ENCODE data around the gene KRTAP4-11. TPM values are rescaled to one million over a fixed set of nuclear protein-coding genes. Genes with fewer than 3 reads are reported as not detected.

The KRTAP4-11 gene
- total and polyA plus RNA-seq, 2 of the 4 experiments (the other 2 are of a cell fraction) = not detected

DNA sequence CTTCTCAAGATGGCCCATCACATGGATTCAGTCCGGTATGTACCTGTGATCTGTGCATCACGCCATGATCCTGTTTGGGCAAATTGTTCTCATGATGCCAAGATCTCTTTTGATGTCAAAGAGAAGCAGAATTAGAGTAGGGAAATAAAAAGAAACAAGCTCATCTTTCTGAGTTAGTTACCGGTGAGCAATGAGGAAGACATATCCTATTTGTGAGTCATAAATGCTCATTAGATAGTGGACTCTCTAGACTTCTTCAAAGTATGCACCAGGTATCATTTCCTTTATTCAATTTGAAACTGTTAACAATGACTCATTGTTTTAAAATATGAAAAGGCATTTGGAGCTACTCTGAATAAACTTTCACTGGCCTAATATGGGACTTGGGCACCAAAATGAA is 13.8 kb upstream of the KRTAP4-11 start:
- H2BK120ac ChIP-seq (ENCODE audit: low read depth, low read length) = peak overlapping the region; percentile 91
- intact Hi-C loops (cut with micrococcal nuclease) (no loop called here), dilution Hi-C loops (cut with HindIII; ENCODE audit: low sequenced_read_pairs, unreplicated experiment) (no loop called here), in situ Hi-C loops (cut with MboI; ENCODE audit: low sequenced_read_pairs) (no loop called here)
- DNase-seq (peak; percentile 67), ATAC-seq (ENCODE audit: low read depth) (peak; percentile 65; the same call in 1 of the 2 replicates)
- no peak overlapping the region for H3K4me3 ChIP-seq (ENCODE audit: insufficient read depth, low read depth, low read length)
- no peaks in the 10 kb centered on the region for H3K79me1 ChIP-seq (ENCODE audit: low read depth in 1 of 2, low read length in 2 of 2)
- H2BK20ac ChIP-seq (ENCODE audit: low read depth, low read length) = peak overlapping the region; percentile 92
- CTCF ChIA-PET = interaction anchor here (1.0 kb wide), 1 partner anchor 198 kb away, joined by 3 read pairs; no protein-coding TSS in a partner anchor
- H3K27ac ChIP-seq (ENCODE audit: insufficient read depth, low read length) = peak overlapping the region; percentile 16; the same call in 1 of the 2 replicates
- peak overlapping the region; percentile 85 for H2AK5ac ChIP-seq (ENCODE audit: low read depth, low read length)
- H3K9ac ChIP-seq (ENCODE audit: low read depth, low read length) = no peak overlapping the region
- H4K5ac ChIP-seq (ENCODE audit: low read depth, low read length) = peak overlapping the region; percentile 95; the same call in 1 of the 2 replicates
- H3K23ac ChIP-seq (ENCODE audit: low read depth, low read length) = no peak overlapping the region
- BruUV-seq (replicated peaks) = no TSS peak
- H3K18ac ChIP-seq (ENCODE audit: low read depth, low read length) = peak overlapping the region; percentile 98; the same call in 1 of the 2 replicates
- H3K9me1 ChIP-seq (ENCODE audit: insufficient read depth, low read length) = no peaks in the 10 kb centered on the region
- H2AFZ ChIP-seq (replicated peaks; ENCODE audit: low read length, poor library complexity) = no peak overlapping the region
- no peaks in the 10 kb centered on the region for H3K36me3 ChIP-seq (ENCODE audit: control insufficient read depth, insufficient read depth, low read length)
- H3K27me3 ChIP-seq (ENCODE audit: control insufficient read depth, insufficient read depth, low read length) = no peaks in the 10 kb centered on the region
- WGBS, 2 experiments (ENCODE audit: extremely low coverage in 2 of 2, insufficient read length in 1 of 2) = no CpG with 5 or more reads among the region's 3 CpGs
- H4K8ac ChIP-seq (ENCODE audit: low read depth in 2 of 2, low read length in 2 of 2) = peak overlapping the region; percentile 31 to 90
- H4K20me1 ChIP-seq (ENCODE audit: insufficient read depth, low read length) = no peaks in the 10 kb centered on the region
- no peak overlapping the region for H3K56ac ChIP-seq (ENCODE audit: extremely low read depth, insufficient read depth, low read length)
- peak overlapping the region; percentile 76; the same call in 1 of the 2 replicates for H3K4me2 ChIP-seq (ENCODE audit: low read depth, low read length)
- peak overlapping the region; percentile 77 for H3K4ac ChIP-seq (ENCODE audit: low read depth, low read length)
- TF ChIP-seq CHD1 (IDR thresholded peaks at IDR 0.05; ENCODE audit: low read depth, low read length) (no peak), FOS (IDR thresholded peaks at IDR 0.05; ENCODE audit: low read depth, low read length) (peak; percentile 57; the same call in 1 of the 2 replicates), CEBPB (IDR thresholded peaks at IDR 0.05; ENCODE audit: low read depth, low read length) (no peak)
- no peak overlapping the region for H2AK9ac ChIP-seq (replicated peaks; ENCODE audit: low read depth, low read length, poor library complexity)
- H2BK15ac ChIP-seq (ENCODE audit: low read depth, low read length) = peak overlapping the region; percentile 72; the same call in 2 of the 3 replicates
- peak overlapping the region; percentile 98 for H2BK5ac ChIP-seq (ENCODE audit: low read depth, low read length, poor library complexity, severe bottlenecking)
- peaks cover 4% of the 10 kb centered on the region for H3K4me1 ChIP-seq (ENCODE audit: control insufficient read depth, insufficient read depth, low read length)
- no peaks in the 10 kb centered on the region for H3K9me3 ChIP-seq (ENCODE audit: control insufficient read depth, insufficient read depth, low read length)
- H4K91ac ChIP-seq (ENCODE audit: insufficient read depth, low read depth, low read length) = peak overlapping the region; percentile 74
- H3K14ac ChIP-seq (replicated peaks; ENCODE audit: low read depth, low read length) = peak overlapping the region; percentile 35
- POLR2A ChIA-PET (ENCODE audit: unreplicated experiment) = no interaction called here

Measured in IMR-90 (cell line).